ENCODE data around the gene SRD5A3. TPM values are rescaled to one million over a fixed set of nuclear protein-coding genes. Genes with fewer than 3 reads are reported as not detected.
A peak's percentile ranks its signal among the peaks of the same experiment; 100 is the strongest.

Gene SRD5A3
- total RNA-seq, 1 donor from 2014 or later = 39.5 TPM

DNA sequence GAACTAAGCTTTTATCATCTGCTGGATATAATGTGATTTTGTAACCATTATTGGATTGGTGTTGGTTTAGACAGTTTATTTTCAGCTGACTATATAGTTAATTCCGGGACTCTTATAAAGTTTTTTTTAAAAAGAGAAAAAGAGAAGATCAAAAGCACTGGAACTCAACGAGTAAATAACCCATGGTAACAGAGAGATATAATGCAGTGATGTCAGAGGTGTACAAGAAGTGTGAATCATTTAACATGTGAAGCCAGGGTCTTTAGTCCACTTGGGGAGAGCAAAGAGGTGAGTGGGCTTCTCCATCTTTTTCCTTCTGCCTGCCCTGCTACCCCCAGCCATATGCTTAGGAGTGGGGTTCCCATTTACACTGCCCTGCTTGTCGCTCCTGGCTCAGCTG is 52.9 kb downstream of the SRD5A3 start:
- no peak for TF ChIP-seq EZH2 (IDR thresholded peaks at IDR 0.05; ENCODE audit: insufficient read depth, low read length)
- TF ChIP-seq, protein P1, sequence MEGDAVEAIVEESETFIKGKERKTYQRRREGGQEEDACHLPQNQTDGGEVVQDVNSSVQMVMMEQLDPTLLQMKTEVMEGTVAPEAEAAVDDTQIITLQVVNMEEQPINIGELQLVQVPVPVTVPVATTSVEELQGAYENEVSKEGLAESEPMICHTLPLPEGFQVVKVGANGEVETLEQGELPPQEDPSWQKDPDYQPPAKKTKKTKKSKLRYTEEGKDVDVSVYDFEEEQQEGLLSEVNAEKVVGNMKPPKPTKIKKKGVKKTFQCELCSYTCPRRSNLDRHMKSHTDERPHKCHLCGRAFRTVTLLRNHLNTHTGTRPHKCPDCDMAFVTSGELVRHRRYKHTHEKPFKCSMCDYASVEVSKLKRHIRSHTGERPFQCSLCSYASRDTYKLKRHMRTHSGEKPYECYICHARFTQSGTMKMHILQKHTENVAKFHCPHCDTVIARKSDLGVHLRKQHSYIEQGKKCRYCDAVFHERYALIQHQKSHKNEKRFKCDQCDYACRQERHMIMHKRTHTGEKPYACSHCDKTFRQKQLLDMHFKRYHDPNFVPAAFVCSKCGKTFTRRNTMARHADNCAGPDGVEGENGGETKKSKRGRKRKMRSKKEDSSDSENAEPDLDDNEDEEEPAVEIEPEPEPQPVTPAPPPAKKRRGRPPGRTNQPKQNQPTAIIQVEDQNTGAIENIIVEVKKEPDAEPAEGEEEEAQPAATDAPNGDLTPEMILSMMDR (IDR thresholded peaks at IDR 0.05; ENCODE audit: insufficient read depth, low read depth, low read length) = no peak
- Mint-ChIP-seq H3K4me3 (ENCODE audit: unreplicated experiment) (peak overlapping the region; percentile 99), H3K4me1 (ENCODE audit: low read depth, unreplicated experiment) (peaks cover 10% of the 10 kb centered on the region), H3K27me3 (ENCODE audit: low read depth, unreplicated experiment) (no peaks in the 10 kb centered on the region), H3K36me3 (ENCODE audit: low read depth, unreplicated experiment) (peaks cover 19% of the 10 kb centered on the region), H3K9me3 (ENCODE audit: unreplicated experiment) (no peaks in the 10 kb centered on the region), H3K27ac (ENCODE audit: unreplicated experiment) (peak overlapping the region; percentile 73)
- Histone ChIP-seq H4K20me1 (ENCODE audit: insufficient read depth, low read length) (peaks cover 62% of the 10 kb centered on the region), H3K9me3 (ENCODE audit: insufficient read depth, low read depth, low read length) (no peaks in the 10 kb centered on the region), H3K79me2 (ENCODE audit: insufficient read depth, low read length) (peaks cover 77% of the 10 kb centered on the region), H3K36me3 (ENCODE audit: insufficient read depth, low read length) (peaks cover 14% of the 10 kb centered on the region), H3K27me3 (ENCODE audit: insufficient read depth, low read length) (no peaks in the 10 kb centered on the region), H2AFZ (ENCODE audit: low read depth, low read length) (no peak overlapping the region), H3K4me3 (ENCODE audit: insufficient read depth, low read depth, low read length) (peak overlapping the region; percentile 90), H3K4me2 (ENCODE audit: low read length) (peak overlapping the region; percentile 92), H3K9ac (ENCODE audit: low read length) (peak overlapping the region; percentile 98), H3K4me1 (ENCODE audit: insufficient read depth, low read length) (peaks cover 8% of the 10 kb centered on the region), H3K27ac (ENCODE audit: low read depth, low read length) (peak overlapping the region; percentile 89)
- peak; percentile 29 for DNase-seq (ENCODE audit: low read depth)
- no peak for FAIRE-seq

DNA sequence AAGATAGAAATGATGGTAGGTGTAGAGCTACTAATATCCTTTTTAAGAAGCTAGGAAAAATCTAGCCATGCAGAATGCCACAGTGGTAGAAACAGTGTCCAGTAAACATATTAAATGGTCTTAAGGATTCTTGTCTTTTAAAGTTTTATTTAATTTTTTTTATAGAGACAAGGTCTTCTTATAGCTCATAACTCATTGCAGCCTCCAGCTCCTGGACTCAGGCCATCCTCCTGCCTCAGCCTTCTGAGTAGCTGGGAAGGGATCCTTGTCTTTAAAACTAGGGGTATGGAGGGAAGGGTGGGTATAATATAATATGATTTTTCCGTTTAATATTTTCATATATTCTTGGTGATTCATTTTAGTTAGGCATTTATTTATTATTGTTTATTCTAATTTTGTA is 53.5 kb downstream of the SRD5A3 start:
- Histone ChIP-seq H3K27ac (ENCODE audit: low read depth, low read length) (peak overlapping the region; percentile 89), H3K9ac (ENCODE audit: low read length) (no peak overlapping the region), H3K4me2 (ENCODE audit: low read length) (peak overlapping the region; percentile 92), H3K36me3 (ENCODE audit: insufficient read depth, low read length) (peaks cover 18% of the 10 kb centered on the region), H2AFZ (ENCODE audit: low read depth, low read length) (no peak overlapping the region), H3K4me1 (ENCODE audit: insufficient read depth, low read length) (peaks cover 8% of the 10 kb centered on the region), H3K27me3 (ENCODE audit: insufficient read depth, low read length) (no peaks in the 10 kb centered on the region), H3K9me3 (ENCODE audit: insufficient read depth, low read depth, low read length) (no peaks in the 10 kb centered on the region), H4K20me1 (ENCODE audit: insufficient read depth, low read length) (peaks cover 67% of the 10 kb centered on the region), H3K79me2 (ENCODE audit: insufficient read depth, low read length) (peaks cover 83% of the 10 kb centered on the region), H3K4me3 (ENCODE audit: insufficient read depth, low read depth, low read length) (peak overlapping the region; percentile 90)
- no peaks in the 10 kb centered on the region for H3K27me3 Mint-ChIP-seq (ENCODE audit: low read depth, unreplicated experiment)
- no peaks in the 10 kb centered on the region for H3K9me3 Mint-ChIP-seq (ENCODE audit: unreplicated experiment)
- H3K36me3 Mint-ChIP-seq (ENCODE audit: low read depth, unreplicated experiment) = peaks cover 22% of the 10 kb centered on the region
- peak overlapping the region; percentile 73 for H3K27ac Mint-ChIP-seq (ENCODE audit: unreplicated experiment)
- H3K4me3 Mint-ChIP-seq (ENCODE audit: unreplicated experiment) = peak overlapping the region; percentile 99
- H3K4me1 Mint-ChIP-seq (ENCODE audit: low read depth, unreplicated experiment) = peaks cover 10% of the 10 kb centered on the region
- DNase-seq (ENCODE audit: low read depth) (no peak), FAIRE-seq (no peak)
- TF ChIP-seq EZH2 (IDR thresholded peaks at IDR 0.05; ENCODE audit: insufficient read depth, low read length) = no peak
- TF ChIP-seq, protein P1 (IDR thresholded peaks at IDR 0.05; ENCODE audit: insufficient read depth, low read depth, low read length) = no peak

DNA sequence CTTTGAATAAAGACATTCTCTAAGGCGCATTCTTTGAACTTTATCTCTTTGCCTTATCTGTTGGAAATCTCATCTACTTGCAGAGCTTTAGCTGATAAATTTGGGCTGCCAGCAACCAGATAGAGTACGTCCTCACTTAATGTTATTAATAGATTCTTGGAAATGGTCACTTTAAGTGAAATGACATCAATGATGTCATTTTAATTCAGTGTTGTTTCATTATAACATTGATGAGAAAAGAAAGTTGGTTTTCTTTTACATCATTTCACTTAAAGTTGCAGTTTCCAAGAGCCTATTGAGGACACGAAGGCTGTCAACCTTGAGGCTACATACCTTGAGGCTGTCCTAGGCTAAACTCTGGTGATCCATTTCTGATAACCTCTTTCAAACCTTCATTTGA is 59.0 kb downstream of the SRD5A3 start:
- Histone ChIP-seq H3K4me1 (ENCODE audit: insufficient read depth, low read length) (peaks cover 14% of the 10 kb centered on the region), H3K4me2 (ENCODE audit: low read length) (no peak overlapping the region), H3K36me3 (ENCODE audit: insufficient read depth, low read length) (peaks cover 46% of the 10 kb centered on the region), H3K9me3 (ENCODE audit: insufficient read depth, low read depth, low read length) (no peaks in the 10 kb centered on the region), H3K79me2 (ENCODE audit: insufficient read depth, low read length) (peaks cover 94% of the 10 kb centered on the region), H3K27me3 (ENCODE audit: insufficient read depth, low read length) (no peaks in the 10 kb centered on the region), H3K27ac (ENCODE audit: low read depth, low read length) (no peak overlapping the region), H4K20me1 (ENCODE audit: insufficient read depth, low read length) (peaks cover 84% of the 10 kb centered on the region), H3K4me3 (ENCODE audit: insufficient read depth, low read depth, low read length) (no peak overlapping the region), H2AFZ (ENCODE audit: low read depth, low read length) (no peak overlapping the region), H3K9ac (ENCODE audit: low read length) (no peak overlapping the region)
- no peaks in the 10 kb centered on the region for H3K27me3 Mint-ChIP-seq (ENCODE audit: low read depth, unreplicated experiment)
- no peak for TF ChIP-seq EZH2 (IDR thresholded peaks at IDR 0.05; ENCODE audit: insufficient read depth, low read length)
- TF ChIP-seq, protein P1 (IDR thresholded peaks at IDR 0.05; ENCODE audit: insufficient read depth, low read depth, low read length) = no peak
- FAIRE-seq (no peak), DNase-seq (ENCODE audit: low read depth) (no peak)
- H3K27ac Mint-ChIP-seq (ENCODE audit: unreplicated experiment) = no peak overlapping the region
- peaks cover 23% of the 10 kb centered on the region for H3K36me3 Mint-ChIP-seq (ENCODE audit: low read depth, unreplicated experiment)
- peaks cover 37% of the 10 kb centered on the region for H3K4me1 Mint-ChIP-seq (ENCODE audit: low read depth, unreplicated experiment)
- no peaks in the 10 kb centered on the region for H3K9me3 Mint-ChIP-seq (ENCODE audit: unreplicated experiment)
- no peak overlapping the region for H3K4me3 Mint-ChIP-seq (ENCODE audit: unreplicated experiment)
